K562 (cell line): Measurements from ENCODE around the gene ELF3. TPM values are rescaled to one million over a fixed set of nuclear protein-coding genes. Genes with fewer than 3 reads are reported as not detected.
A peak's percentile ranks its signal among the peaks of the same experiment; 100 is the strongest.

ENCODE experiments used
- COPS2 ChIP-seq: fragments of 450-650 bp; conservative IDR thresholded peaks from 2 replicates; pipeline ENCODE4 v1.6.1; 2016; ENCODE audit warnings: mild to moderate bottlenecking, moderate library complexity
- ELF1 ChIP-seq: fragments of 200-800 bp; sonication (Bioruptor generic); IDR thresholded peaks from 2 replicates; pipeline ENCODE4 v1.6.1; 2016; ENCODE audit warnings: missing genetic modification characterization, missing compliant biosample characterization
- GATA2 ChIP-seq: sonication (generic); formaldehyde crosslinking; IDR thresholded peaks from 2 replicates; pipeline ENCODE4 v1.4.0; 2020; ENCODE audit warnings: mild to moderate bottlenecking, missing genetic modification reagents
- MEF2D ChIP-seq: conservative IDR thresholded peaks from 2 replicates; pipeline ENCODE4 v1.6.1; 2016; ENCODE audit warnings: low read depth, missing genetic modification characterization, missing compliant biosample characterization
- PPARD ChIP-seq: fragments of 250-450 bp; sonication (Bioruptor Pico); IDR thresholded peaks from 2 replicates; pipeline ENCODE4 v1.8.0; 2022; ENCODE audit warnings: inconsistent platforms, mild to moderate bottlenecking, moderate library complexity
- ZKSCAN8 ChIP-seq: fragments of 200-800 bp; sonication (Bioruptor generic); IDR thresholded peaks from 2 replicates; pipeline ENCODE4 v1.6.1; 2016; ENCODE audit warnings: missing genetic modification characterization, missing compliant biosample characterization
- ZNF217 ChIP-seq: sonication (generic); formaldehyde crosslinking; IDR thresholded peaks from 2 replicates; pipeline ENCODE4 v1.8.0; 2022; ENCODE audit warnings: mild to moderate bottlenecking, missing genetic modification reagents
- ZSCAN32 ChIP-seq: fragments of 450-650 bp; formaldehyde crosslinking; IDR thresholded peaks from 2 replicates; pipeline ENCODE4 v1.4.0; 2020; ENCODE audit warnings: mild to moderate bottlenecking, moderate library complexity
- polyA plus RNA-seq, 8 experiments: library from polyadenylated mRNA; depleted of rRNA in 4 of 8; stranded (reverse) in 5 of 8; unstranded in 3 of 8; fragments of >200 nt; fragmentation: Nextera tagmentation in 2 of 8; fragmentation: Illumina TruSeq in 1 of 8; extraction: Ambion mirVana in 2 of 8; extraction: Trizol in 1 of 8; gene quantifications; 2 replicates each; pipeline versions ENCODE4 v1.2.1 to v1.2.3, GENCODE V29; 2011 to 2014; ENCODE audit warnings: inconsistent platforms in 1 of 8, missing spikeins in 1 of 8
- total RNA-seq, 7 experiments: library from RNA; depleted of rRNA in 6 of 7; stranded (reverse); fragments of >200 nt in 6 of 7; fragmentation: Illumina TruSeq in 2 of 7; extraction: Trizol in 2 of 7; gene quantifications; 2 replicates each; pipeline versions ENCODE4 v1.2.1 to v1.2.3, GENCODE V29; 2011 to 2021; ENCODE audit warnings: low replicate concordance in 1 of 7
- TF ChIP-seq, protein P1 (sequence below), 3 experiments: fragments of 200-800 bp in 1 of 3; fragments of 250-450 bp in 1 of 3; fragments of 450-650 bp in 1 of 3; sonication (Bioruptor Pico) in 1 of 3; sonication (Bioruptor generic) in 1 of 3; formaldehyde crosslinking in 1 of 3; IDR thresholded peaks; 2 replicates each; pipeline versions ENCODE4 v1.6.1 to v1.8.0; 2016 to 2022; ENCODE audit warnings: mild to moderate bottlenecking in 2 of 3, missing genetic modification characterization in 2 of 3, missing compliant biosample characterization in 1 of 3, moderate library complexity in 1 of 3
- TF ChIP-seq, protein P2 (sequence below): IDR thresholded peaks from 2 replicates; pipeline ENCODE4 v1.6.1; 2011; ENCODE audit warnings: borderline replicate concordance, low read depth, mild to moderate bottlenecking, moderate library complexity, low read length; ENCODE audit not compliant: insufficient read depth, poor library complexity, severe bottlenecking
- TF ChIP-seq, protein P3 (sequence below): fragments of 450-650 bp; formaldehyde crosslinking; conservative IDR thresholded peaks from 2 replicates; pipeline ENCODE4 v1.4.0; 2022; ENCODE audit warnings: mild to moderate bottlenecking, missing genetic modification characterization

The ELF3 gene
- total and polyA plus RNA-seq, 9 of the 15 experiments (the other 6 are each of a cell fraction or from before 2014, with no cell fraction given), result 0.03 to 1.2 (median 0.07) TPM; not detected in 4

DNA sequence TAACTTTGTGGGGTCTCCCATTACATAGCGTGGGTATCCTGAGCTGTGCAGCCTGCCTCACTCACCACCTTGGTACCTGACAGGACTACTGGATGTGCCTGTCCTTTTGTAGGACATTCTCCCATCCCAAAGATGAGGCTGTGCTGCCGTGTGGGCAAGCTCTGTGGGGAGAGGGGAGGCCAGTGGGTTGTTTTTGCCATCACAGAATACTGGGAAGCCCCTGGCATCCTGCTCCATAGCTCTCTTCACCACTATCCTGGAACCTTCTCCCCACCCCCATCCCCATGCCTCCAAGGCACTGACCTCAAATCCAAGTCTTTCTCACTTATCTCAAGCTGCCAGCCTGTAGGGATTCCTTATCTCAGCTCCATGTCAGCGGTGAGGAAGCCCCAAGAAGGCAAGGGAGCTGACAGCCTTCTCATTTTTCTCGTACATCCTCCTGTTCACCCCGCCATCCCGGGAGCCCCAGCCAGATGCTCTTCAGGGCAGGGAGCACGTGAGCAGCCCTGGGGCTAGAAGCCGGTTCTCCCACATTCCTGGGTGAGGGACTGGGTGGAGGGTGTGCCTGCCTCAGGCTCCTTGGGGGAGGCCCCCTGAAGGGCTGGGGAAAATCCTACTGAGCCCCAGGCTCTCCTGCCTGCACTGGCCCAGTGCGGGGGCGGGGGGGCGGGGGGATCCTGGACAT is 2.4 kb upstream of the ELF3 start (continued):
- TF ChIP-seq, protein P1, sequence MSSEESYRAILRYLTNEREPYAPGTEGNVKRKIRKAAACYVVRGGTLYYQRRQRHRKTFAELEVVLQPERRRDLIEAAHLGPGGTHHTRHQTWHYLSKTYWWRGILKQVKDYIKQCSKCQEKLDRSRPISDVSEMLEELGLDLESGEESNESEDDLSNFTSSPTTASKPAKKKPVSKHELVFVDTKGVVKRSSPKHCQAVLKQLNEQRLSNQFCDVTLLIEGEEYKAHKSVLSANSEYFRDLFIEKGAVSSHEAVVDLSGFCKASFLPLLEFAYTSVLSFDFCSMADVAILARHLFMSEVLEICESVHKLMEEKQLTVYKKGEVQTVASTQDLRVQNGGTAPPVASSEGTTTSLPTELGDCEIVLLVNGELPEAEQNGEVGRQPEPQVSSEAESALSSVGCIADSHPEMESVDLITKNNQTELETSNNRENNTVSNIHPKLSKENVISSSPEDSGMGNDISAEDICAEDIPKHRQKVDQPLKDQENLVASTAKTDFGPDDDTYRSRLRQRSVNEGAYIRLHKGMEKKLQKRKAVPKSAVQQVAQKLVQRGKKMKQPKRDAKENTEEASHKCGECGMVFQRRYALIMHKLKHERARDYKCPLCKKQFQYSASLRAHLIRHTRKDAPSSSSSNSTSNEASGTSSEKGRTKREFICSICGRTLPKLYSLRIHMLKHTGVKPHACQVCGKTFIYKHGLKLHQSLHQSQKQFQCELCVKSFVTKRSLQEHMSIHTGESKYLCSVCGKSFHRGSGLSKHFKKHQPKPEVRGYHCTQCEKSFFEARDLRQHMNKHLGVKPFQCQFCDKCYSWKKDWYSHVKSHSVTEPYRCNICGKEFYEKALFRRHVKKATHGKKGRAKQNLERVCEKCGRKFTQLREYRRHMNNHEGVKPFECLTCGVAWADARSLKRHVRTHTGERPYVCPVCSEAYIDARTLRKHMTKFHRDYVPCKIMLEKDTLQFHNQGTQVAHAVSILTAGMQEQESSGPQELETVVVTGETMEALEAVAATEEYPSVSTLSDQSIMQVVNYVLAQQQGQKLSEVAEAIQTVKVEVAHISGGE (CRISPR knock-in tag; IDR thresholded peaks at IDR 0.05), result peak in 1 of 3 experiments; percentile 57; a peak in 2 of 6 replicates
- no peak for TF ChIP-seq ZNF217 (CRISPR knock-in tag)
- peak; percentile 89 for TF ChIP-seq GATA2 (CRISPR knock-in tag)
- TF ChIP-seq, protein P2, sequence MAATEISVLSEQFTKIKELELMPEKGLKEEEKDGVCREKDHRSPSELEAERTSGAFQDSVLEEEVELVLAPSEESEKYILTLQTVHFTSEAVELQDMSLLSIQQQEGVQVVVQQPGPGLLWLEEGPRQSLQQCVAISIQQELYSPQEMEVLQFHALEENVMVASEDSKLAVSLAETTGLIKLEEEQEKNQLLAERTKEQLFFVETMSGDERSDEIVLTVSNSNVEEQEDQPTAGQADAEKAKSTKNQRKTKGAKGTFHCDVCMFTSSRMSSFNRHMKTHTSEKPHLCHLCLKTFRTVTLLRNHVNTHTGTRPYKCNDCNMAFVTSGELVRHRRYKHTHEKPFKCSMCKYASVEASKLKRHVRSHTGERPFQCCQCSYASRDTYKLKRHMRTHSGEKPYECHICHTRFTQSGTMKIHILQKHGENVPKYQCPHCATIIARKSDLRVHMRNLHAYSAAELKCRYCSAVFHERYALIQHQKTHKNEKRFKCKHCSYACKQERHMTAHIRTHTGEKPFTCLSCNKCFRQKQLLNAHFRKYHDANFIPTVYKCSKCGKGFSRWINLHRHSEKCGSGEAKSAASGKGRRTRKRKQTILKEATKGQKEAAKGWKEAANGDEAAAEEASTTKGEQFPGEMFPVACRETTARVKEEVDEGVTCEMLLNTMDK, result no peak
- no peak for TF ChIP-seq ZSCAN32
- no peak for TF ChIP-seq COPS2
- no peak for TF ChIP-seq PPARD (CRISPR knock-in tag)
- TF ChIP-seq ZKSCAN8, result no peak
- 0 out of 2 replicates have a peak, but pooled peaks have one; percentile 70 for TF ChIP-seq MEF2D
- TF ChIP-seq, protein P3, sequence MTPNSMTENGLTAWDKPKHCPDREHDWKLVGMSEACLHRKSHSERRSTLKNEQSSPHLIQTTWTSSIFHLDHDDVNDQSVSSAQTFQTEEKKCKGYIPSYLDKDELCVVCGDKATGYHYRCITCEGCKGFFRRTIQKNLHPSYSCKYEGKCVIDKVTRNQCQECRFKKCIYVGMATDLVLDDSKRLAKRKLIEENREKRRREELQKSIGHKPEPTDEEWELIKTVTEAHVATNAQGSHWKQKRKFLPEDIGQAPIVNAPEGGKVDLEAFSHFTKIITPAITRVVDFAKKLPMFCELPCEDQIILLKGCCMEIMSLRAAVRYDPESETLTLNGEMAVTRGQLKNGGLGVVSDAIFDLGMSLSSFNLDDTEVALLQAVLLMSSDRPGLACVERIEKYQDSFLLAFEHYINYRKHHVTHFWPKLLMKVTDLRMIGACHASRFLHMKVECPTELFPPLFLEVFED (CRISPR knock-in tag), result peak; percentile 61; the same call in 1 of the 2 replicates
- no peak for TF ChIP-seq ELF1 (tag)
